ENCODE data around the gene GFRA3.

The GFRA3 gene

DNA sequence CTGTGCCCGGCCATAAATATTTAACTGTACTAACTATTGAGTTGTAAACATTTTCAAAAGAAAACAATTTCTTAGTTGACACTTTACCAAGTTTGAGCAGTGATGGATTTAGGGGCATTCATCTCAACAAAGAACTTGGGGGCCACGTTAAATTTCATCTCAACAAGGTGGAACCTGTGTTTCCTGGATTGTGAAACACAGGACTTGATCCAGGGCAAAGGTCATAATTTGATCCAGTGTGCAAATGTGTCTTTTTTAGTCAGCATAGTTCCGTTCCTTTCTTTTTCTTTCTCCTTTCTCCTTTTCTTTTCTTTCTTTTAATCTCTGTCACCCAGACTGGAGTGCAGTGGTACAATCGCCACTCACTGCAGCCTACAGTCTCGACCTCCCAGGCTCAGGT is 3.1 kb downstream of the GFRA3 start:
- no peaks in the 10 kb centered on the region for H3K9me3 ChIP-seq (ENCODE audit: insufficient read depth, low read length, severe bottlenecking)
- H3K27ac ChIP-seq (ENCODE audit: low read length), result no peak overlapping the region
- no peak overlapping the region for H3K4me3 ChIP-seq (ENCODE audit: low read depth in 1 of 2, low read length in 2 of 2)
- H4K20me1 ChIP-seq (ENCODE audit: insufficient read depth, low read length), result no peaks in the 10 kb centered on the region
- no peak overlapping the region for H3K9ac ChIP-seq (ENCODE audit: low read depth, low read length)
- DNase-seq, result no peak
- H3K27me3 ChIP-seq (ENCODE audit: insufficient read depth, low read length, poor library complexity), result peaks cover 28% of the 10 kb centered on the region
- H3K4me2 ChIP-seq (ENCODE audit: insufficient read depth, low read length), result no peak overlapping the region
- H3K4me1 ChIP-seq (ENCODE audit: insufficient read depth, low read length), result peaks cover 13% of the 10 kb centered on the region
- no peaks in the 10 kb centered on the region for H3K36me3 ChIP-seq (ENCODE audit: insufficient read depth, low read length)
- TF ChIP-seq, protein P1, sequence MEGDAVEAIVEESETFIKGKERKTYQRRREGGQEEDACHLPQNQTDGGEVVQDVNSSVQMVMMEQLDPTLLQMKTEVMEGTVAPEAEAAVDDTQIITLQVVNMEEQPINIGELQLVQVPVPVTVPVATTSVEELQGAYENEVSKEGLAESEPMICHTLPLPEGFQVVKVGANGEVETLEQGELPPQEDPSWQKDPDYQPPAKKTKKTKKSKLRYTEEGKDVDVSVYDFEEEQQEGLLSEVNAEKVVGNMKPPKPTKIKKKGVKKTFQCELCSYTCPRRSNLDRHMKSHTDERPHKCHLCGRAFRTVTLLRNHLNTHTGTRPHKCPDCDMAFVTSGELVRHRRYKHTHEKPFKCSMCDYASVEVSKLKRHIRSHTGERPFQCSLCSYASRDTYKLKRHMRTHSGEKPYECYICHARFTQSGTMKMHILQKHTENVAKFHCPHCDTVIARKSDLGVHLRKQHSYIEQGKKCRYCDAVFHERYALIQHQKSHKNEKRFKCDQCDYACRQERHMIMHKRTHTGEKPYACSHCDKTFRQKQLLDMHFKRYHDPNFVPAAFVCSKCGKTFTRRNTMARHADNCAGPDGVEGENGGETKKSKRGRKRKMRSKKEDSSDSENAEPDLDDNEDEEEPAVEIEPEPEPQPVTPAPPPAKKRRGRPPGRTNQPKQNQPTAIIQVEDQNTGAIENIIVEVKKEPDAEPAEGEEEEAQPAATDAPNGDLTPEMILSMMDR (IDR thresholded peaks at IDR 0.05; ENCODE audit: borderline replicate concordance, extremely low read depth, low read length, poor library complexity, severe bottlenecking), result no peak
- no peak for TF ChIP-seq EZH2 (IDR thresholded peaks at IDR 0.05; ENCODE audit: borderline replicate concordance, low read depth, low read length, severe bottlenecking)
- no peak for ATAC-seq (ENCODE audit: insufficient read depth, low read depth)
- no peaks in the 10 kb centered on the region for H3K79me2 ChIP-seq (ENCODE audit: insufficient read depth, low read length)
- H2AFZ ChIP-seq (ENCODE audit: low read depth, low read length), result no peak overlapping the region

DNA sequence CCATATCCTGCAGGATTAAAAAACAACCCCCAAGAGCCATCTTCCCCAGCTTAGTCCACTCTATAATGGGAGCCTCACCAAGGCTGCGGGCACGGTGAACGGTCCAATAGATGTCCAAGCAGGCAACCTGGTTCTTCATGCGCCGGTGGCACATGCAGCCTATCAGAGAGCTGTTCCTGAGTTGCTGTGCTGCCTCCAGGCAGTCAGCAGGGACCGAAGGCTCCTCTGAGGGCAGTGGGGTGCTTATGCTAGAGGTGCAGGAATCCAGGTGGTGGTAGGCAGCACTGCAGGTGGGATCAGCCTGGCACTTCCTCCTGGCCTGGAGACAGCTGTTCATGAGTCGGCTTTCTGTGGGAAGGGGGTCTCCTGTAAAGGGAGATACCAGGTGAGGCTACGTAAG is 10.2 kb downstream of the GFRA3 start:
- ATAC-seq (ENCODE audit: insufficient read depth, low read depth) (no peak), DNase-seq (no peak)
- Histone ChIP-seq H4K20me1 (ENCODE audit: insufficient read depth, low read length) (no peaks in the 10 kb centered on the region), H3K9ac (ENCODE audit: low read depth, low read length) (no peak overlapping the region), H3K4me3 (ENCODE audit: low read depth in 1 of 2, low read length in 2 of 2) (no peak overlapping the region), H3K36me3 (ENCODE audit: insufficient read depth, low read length) (no peaks in the 10 kb centered on the region), H2AFZ (ENCODE audit: low read depth, low read length) (no peak overlapping the region), H3K79me2 (ENCODE audit: insufficient read depth, low read length) (no peaks in the 10 kb centered on the region), H3K27ac (ENCODE audit: low read length) (no peak overlapping the region), H3K4me2 (ENCODE audit: insufficient read depth, low read length) (no peak overlapping the region), H3K27me3 (ENCODE audit: insufficient read depth, low read length, poor library complexity) (no peaks in the 10 kb centered on the region), H3K9me3 (ENCODE audit: insufficient read depth, low read length, severe bottlenecking) (no peaks in the 10 kb centered on the region), H3K4me1 (ENCODE audit: insufficient read depth, low read length) (no peaks in the 10 kb centered on the region)
- TF ChIP-seq, protein P1 (IDR thresholded peaks at IDR 0.05; ENCODE audit: borderline replicate concordance, extremely low read depth, low read length, poor library complexity, severe bottlenecking), result no peak
- TF ChIP-seq EZH2 (IDR thresholded peaks at IDR 0.05; ENCODE audit: borderline replicate concordance, low read depth, low read length, severe bottlenecking), result no peak

DNA sequence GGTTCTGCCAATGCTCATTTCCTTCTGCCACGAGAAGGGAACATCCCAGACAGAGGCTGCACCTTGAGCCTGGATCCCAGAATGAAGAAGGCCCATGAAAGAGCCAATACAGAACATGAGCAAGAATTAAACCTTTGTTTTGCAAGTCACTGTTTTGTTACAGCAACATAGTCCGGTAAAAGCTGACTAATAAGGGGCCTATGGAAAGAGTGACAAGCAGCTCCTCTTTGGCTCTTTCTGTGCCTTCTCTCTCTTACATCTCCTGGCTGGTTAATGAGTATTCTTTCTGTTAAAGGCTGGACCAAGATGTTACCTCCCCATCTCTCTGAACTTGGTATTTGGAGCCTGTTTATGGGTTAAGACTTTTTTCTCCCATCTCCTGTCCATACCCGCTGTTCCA is 10.8 kb downstream of the GFRA3 start:
- Histone ChIP-seq H3K9ac (ENCODE audit: low read depth, low read length) (no peak overlapping the region), H3K4me3 (ENCODE audit: low read depth in 1 of 2, low read length in 2 of 2) (no peak overlapping the region), H3K9me3 (ENCODE audit: insufficient read depth, low read length, severe bottlenecking) (no peaks in the 10 kb centered on the region), H3K27ac (ENCODE audit: low read length) (no peak overlapping the region), H3K79me2 (ENCODE audit: insufficient read depth, low read length) (no peaks in the 10 kb centered on the region), H3K36me3 (ENCODE audit: insufficient read depth, low read length) (no peaks in the 10 kb centered on the region), H3K4me2 (ENCODE audit: insufficient read depth, low read length) (no peak overlapping the region), H3K27me3 (ENCODE audit: insufficient read depth, low read length, poor library complexity) (no peaks in the 10 kb centered on the region), H4K20me1 (ENCODE audit: insufficient read depth, low read length) (no peaks in the 10 kb centered on the region), H2AFZ (ENCODE audit: low read depth, low read length) (no peak overlapping the region), H3K4me1 (ENCODE audit: insufficient read depth, low read length) (no peaks in the 10 kb centered on the region)
- TF ChIP-seq, protein P1 (IDR thresholded peaks at IDR 0.05; ENCODE audit: borderline replicate concordance, extremely low read depth, low read length, poor library complexity, severe bottlenecking), result no peak
- no peak for TF ChIP-seq EZH2 (IDR thresholded peaks at IDR 0.05; ENCODE audit: borderline replicate concordance, low read depth, low read length, severe bottlenecking)
- no peak for ATAC-seq (ENCODE audit: insufficient read depth, low read depth)
- no peak for DNase-seq

All from DND-41 (cell line).